Tibial nerve (tissue), 3 donors: ENCODE measurements around the gene EPG5.

Experiments
- CTCF ChIP-seq, 5 experiments: fragments of 200-600 bp in 3 of 5; fragments of 450-650 bp in 2 of 5; sonication (generic) in 3 of 5; IDR thresholded peaks; one replicate each; pipeline ENCODE4 v1.5.1; 2016 to 2019; ENCODE audit warnings: antibody characterized with exemption in 5 of 5, mild to moderate bottlenecking in 3 of 5, moderate library complexity in 2 of 5
- POLR2A ChIP-seq, 2 donors: fragments of 450-650 bp; IDR thresholded peaks; one replicate each; pipeline ENCODE4 v1.6.1; 2017; ENCODE audit warnings: antibody characterized with exemption in 2 of 2, mild to moderate bottlenecking in 2 of 2, moderate library complexity in 2 of 2

DNA sequence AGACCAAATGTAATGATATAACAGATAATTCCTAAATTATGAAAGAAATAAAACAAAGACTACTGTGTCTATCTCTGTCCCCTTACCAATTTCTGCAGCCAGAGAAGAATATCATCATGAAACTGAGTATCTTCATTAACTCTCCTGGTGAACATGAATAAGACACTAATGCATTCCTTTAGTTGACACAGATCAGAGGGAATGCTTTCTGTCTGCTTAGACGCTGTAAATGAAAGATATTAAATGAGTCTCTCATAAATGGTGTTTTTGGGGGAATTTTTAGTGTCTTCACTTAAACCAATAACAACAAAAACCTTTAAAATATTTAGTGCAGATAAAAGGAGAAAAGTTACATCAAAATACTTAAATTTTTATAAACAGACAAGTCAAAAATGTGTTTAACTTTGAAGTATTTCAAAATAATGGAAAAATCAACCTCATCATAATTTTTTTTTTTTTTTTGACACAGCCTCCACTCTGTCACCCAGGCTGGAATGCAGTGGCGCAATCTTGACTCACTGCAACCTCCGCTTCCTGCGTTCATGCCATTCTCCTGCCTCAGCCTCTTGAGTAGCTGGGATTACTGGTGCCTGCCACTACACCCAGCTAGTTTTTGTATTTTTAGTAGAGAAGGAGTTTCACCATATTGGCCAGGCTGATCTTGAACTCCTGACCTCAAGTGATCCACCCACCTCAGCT, 16.0 kb downstream of the EPG5 start:
- TF ChIP-seq POLR2A (IDR thresholded peaks at IDR 0.05) (no peak), CTCF (IDR thresholded peaks at IDR 0.05) (no peak)
